GM18499 (cell line): ENCODE results near the gene TNFRSF12A.
A peak's percentile ranks its signal among the peaks of the same experiment; 100 is the strongest.

Experiments
- ATAC-seq: cut with Tn5 transposase; IDR thresholded peaks from one replicate; pipeline ENCODE4 v1.9.1; 2021; ENCODE audit warnings: moderate number of reproducible peaks; ENCODE audit not compliant: insufficient read depth, unreplicated experiment

TNFRSF12A gene

GRCh38 chr16:3023669-3024478 is 3.7 kb downstream of the TNFRSF12A start, which contains the start of the genes HCFC1R1 and THOC6:
TSS of gene HCFC1R1 (minus strand) at chr16:3023942. CDS start at chr16:3023941, 1 bp downstream.
TSS of gene THOC6 (plus strand) at chr16:3024035. CDS start at chr16:3024327, 292 bp downstream.
- ATAC-seq = peak; percentile 43

- no peak for ATAC-seq
Measured at GRCh38 chr16:3025032-3026002, 5.1 kb downstream of the TNFRSF12A start.

GRCh38 chr16:3026003-3026378 is 5.8 kb downstream of the TNFRSF12A start:
- no peak for ATAC-seq

- no peak for ATAC-seq
Measured at GRCh38 chr16:3026609-3027488, 6.7 kb downstream of the TNFRSF12A start.

GRCh38 chr16:3027489-3027795 is 7.3 kb downstream of the TNFRSF12A start:
- ATAC-seq = no peak

GRCh38 chr16:3027983-3028715 is 8.0 kb downstream of the TNFRSF12A start:
- ATAC-seq = no peak

GRCh38 chr16:3028716-3029319 is 8.7 kb downstream of the TNFRSF12A start:
- ATAC-seq = no peak

GRCh38 chr16:3029491-3030221 is 9.5 kb downstream of the TNFRSF12A start:
- ATAC-seq = no peak

- no peak for ATAC-seq
Measured at GRCh38 chr16:3030222-3031212, 10.3 kb downstream of the TNFRSF12A start.

- no peak for ATAC-seq
Measured at GRCh38 chr16:3032624-3033023, 12.5 kb downstream of the TNFRSF12A start.

GRCh38 chr16:3035289-3035971 is 15.3 kb downstream of the TNFRSF12A start:
- no peak for ATAC-seq

GRCh38 chr16:3035972-3036725 is 16.0 kb downstream of the TNFRSF12A start:
- ATAC-seq = no peak

GRCh38 chr16:3036726-3037315 is 16.7 kb downstream of the TNFRSF12A start, which contains the start of gene BICDL2:
TSS of gene BICDL2 (minus strand) at chr16:3036944. CDS start at chr16:3035496, 1,448 bp downstream.
- ATAC-seq = no peak

GRCh38 chr16:3038256-3038655 is 18.1 kb downstream of the TNFRSF12A start:
- ATAC-seq = no peak

GRCh38 chr16:3038896-3039295 is 18.7 kb downstream of the TNFRSF12A start:
- ATAC-seq = no peak

GRCh38 chr16:3042376-3042775 is 22.2 kb downstream of the TNFRSF12A start:
- no peak for ATAC-seq
